HepG2 (cell line): ENCODE results near the gene RAD54L. TPM values are rescaled to one million over a fixed set of nuclear protein-coding genes. Genes with fewer than 3 reads are reported as not detected.

Source experiments
- ATAC-seq: fragments of 200-7000 bp; cut with Tn5 transposase; 3 replicates; pipeline ENCODE4 v1.9.1; 2020; ENCODE audit warnings: mild to moderate bottlenecking, moderate library complexity
- BruUV-seq: library from RNA; stranded (reverse); fragments of 400-500 nt; replicated peaks from 2 replicates; lab custom pipeline; 2021; lab: Mats Ljungman, UMichigan
- CTCF ChIA-PET: fragments of 300-600 bp; formaldehyde crosslinking; extraction: SDS; loops from one replicate; lab custom pipeline; 2021; ENCODE audit warnings: low total read pairs, inconsistent platforms, low intra/inter-chr PET ratio; lab: Yijun Ruan, JAX
- POLR2A ChIA-PET: fragments of 350-600 bp; sonication (Branson Sonifier 250); formaldehyde crosslinking; loops from one replicate; lab custom pipeline; 2020; ENCODE audit warnings: antibody characterized with exemption, inconsistent platforms; lab: Yijun Ruan, JAX
- DNase-seq: peaks from one replicate; pipeline ENCODE4 v3.0.0-alpha.2; 2015; ENCODE audit warnings: low spot score
- FAIRE-seq: peaks from 3 replicates; lab custom pipeline; 2011; peaks lifted over from hg19 to GRCh38; lab: Jason Lieb, UNC
- H2AFZ ChIP-seq: one replicate; pipeline ENCODE4 v1.6.1; 2011; ENCODE audit warnings: low read length, inconsistent platforms
- H3K27ac ChIP-seq: fragments of 300-600 bp; 3 replicates; pipeline ENCODE4 v1.8.0; 2011; ENCODE audit warnings: mixed run types, mild to moderate bottlenecking, mixed read lengths, low read length, inconsistent platforms; ENCODE audit not compliant: insufficient read depth; ENCODE audit errors: extremely low read length
- H3K27me3 ChIP-seq, 2 experiments: fragments of 200-600 bp in 1 of 2; 2 replicates in 1 of 2; 3 replicates in 1 of 2; pipeline versions ENCODE4 v1.6.0 to v1.8.0; 2011; ENCODE audit warnings: low read length in 2 of 2, mild to moderate bottlenecking in 2 of 2, moderate library complexity in 2 of 2, inconsistent platforms in 1 of 2; ENCODE audit not compliant: insufficient read depth in 2 of 2, control insufficient read depth in 1 of 2
- H3K36me3 ChIP-seq, 2 experiments: fragments of 200-600 bp in 1 of 2; replicated peaks in 1 of 2; 2 replicates in 1 of 2; 3 replicates in 1 of 2; pipeline versions ENCODE4 v1.5.1 to v1.8.0; 2011; ENCODE audit warnings: low read length in 2 of 2, inconsistent platforms in 1 of 2; ENCODE audit not compliant: insufficient read depth in 2 of 2, control insufficient read depth in 1 of 2
- H3K4me1 ChIP-seq: 2 replicates; pipeline ENCODE4 v1.5.1; 2012; ENCODE audit warnings: low read length, inconsistent platforms; ENCODE audit not compliant: insufficient read depth
- H3K4me2 ChIP-seq: 2 replicates; pipeline ENCODE4 v1.6.0; 2011; ENCODE audit warnings: low read depth, low read length, inconsistent platforms
- H3K4me3 ChIP-seq, 3 experiments: fragments of 200-600 bp in 1 of 3; sonication (generic), shearing (Covaris generic) in 1 of 3; replicated peaks in 1 of 3; 2 replicates each; pipeline ENCODE4 v1.5.1; 2011 to 2016; ENCODE audit warnings: low read length in 3 of 3, inconsistent platforms in 2 of 3, low read depth in 2 of 3, mild to moderate bottlenecking in 2 of 3, control low read depth in 1 of 3, mixed read lengths in 1 of 3; ENCODE audit not compliant: insufficient read depth in 1 of 3
- H3K79me2 ChIP-seq: one replicate; pipeline ENCODE4 v1.6.1; 2011; ENCODE audit warnings: low read length, inconsistent platforms; ENCODE audit not compliant: insufficient read depth
- H3K9ac ChIP-seq: 2 replicates; pipeline ENCODE4 v1.6.0; 2011; ENCODE audit warnings: mild to moderate bottlenecking, low read depth, low read length, inconsistent platforms; ENCODE audit not compliant: insufficient read depth
- H3K9me3 ChIP-seq: 2 replicates; pipeline ENCODE4 v1.5.1; 2012; ENCODE audit warnings: mild to moderate bottlenecking, low read length
- H4K20me1 ChIP-seq: 2 replicates; pipeline ENCODE4 v1.6.0; 2011; ENCODE audit warnings: inconsistent platforms, mild to moderate bottlenecking, low read length, moderate library complexity; ENCODE audit not compliant: insufficient read depth
- BRCA1 ChIP-seq: sonication (generic); formaldehyde crosslinking; IDR thresholded peaks from 2 replicates; pipeline ENCODE4 v1.4.0; 2020; ENCODE audit warnings: missing genetic modification reagents
- ELF4 ChIP-seq: sonication (generic); formaldehyde crosslinking; IDR thresholded peaks from 2 replicates; pipeline ENCODE4 v1.5.0; 2020; ENCODE audit warnings: missing genetic modification reagents, mild to moderate bottlenecking, moderate library complexity, borderline replicate concordance
- ESRRA ChIP-seq: sonication (generic); formaldehyde crosslinking; IDR thresholded peaks from 2 replicates; pipeline ENCODE4 v1.5.1; 2020; ENCODE audit warnings: mild to moderate bottlenecking, low read depth, missing genetic modification reagents
- HBP1 ChIP-seq: IDR thresholded peaks from 2 replicates; pipeline ENCODE4 v1.6.1; 2016; ENCODE audit warnings: low read depth, control low read depth
- HNRNPK ChIP-seq: fragments of 200-400 bp; formaldehyde crosslinking; IDR thresholded peaks from 2 replicates; pipeline ENCODE4 v1.6.1; 2018; ENCODE audit warnings: low read length, low read depth, moderate library complexity, mild to moderate bottlenecking; ENCODE audit not compliant: poor library complexity, severe bottlenecking
- KLF15 ChIP-seq: sonication (generic); formaldehyde crosslinking; IDR thresholded peaks from 2 replicates; pipeline ENCODE4 v1.8.1; 2023; ENCODE audit warnings: borderline replicate concordance, mild to moderate bottlenecking, inconsistent platforms, missing genetic modification reagents, mixed read lengths
- MTA1 ChIP-seq: sonication (generic); formaldehyde crosslinking; IDR thresholded peaks from 2 replicates; pipeline ENCODE4 v1.4.0; 2020; ENCODE audit warnings: missing genetic modification reagents, mild to moderate bottlenecking, borderline replicate concordance
- NFAT5 ChIP-seq: sonication (generic); formaldehyde crosslinking; IDR thresholded peaks from 2 replicates; pipeline ENCODE4 v1.4.0; 2020; ENCODE audit warnings: missing genetic modification reagents
- SNRNP70 ChIP-seq: fragments of 200-400 bp; formaldehyde crosslinking; IDR thresholded peaks from 2 replicates; pipeline ENCODE4 v1.6.1; 2017; ENCODE audit warnings: mild to moderate bottlenecking, low read depth, low read length, moderate library complexity
- ZNF225 ChIP-seq: sonication (generic); formaldehyde crosslinking; IDR thresholded peaks from 2 replicates; pipeline ENCODE4 v1.4.0; 2020; ENCODE audit warnings: mild to moderate bottlenecking, missing genetic modification reagents
- ZNF263 ChIP-seq: sonication (generic); formaldehyde crosslinking; IDR thresholded peaks from 2 replicates; pipeline ENCODE4 v1.4.0; 2020; ENCODE audit warnings: missing genetic modification reagents
- ZNF367 ChIP-seq: sonication (generic); formaldehyde crosslinking; IDR thresholded peaks from 2 replicates; pipeline ENCODE4 v1.4.0; 2020; ENCODE audit warnings: missing genetic modification reagents, borderline replicate concordance
- ZNF674 ChIP-seq: sonication (generic); formaldehyde crosslinking; IDR thresholded peaks from 2 replicates; pipeline ENCODE4 v1.5.0; 2020; ENCODE audit warnings: low read depth, mild to moderate bottlenecking, missing genetic modification reagents
- WGBS: methylation state at CpG from one replicate; pipeline ENCODE4 v1.1.6; 2017; ENCODE audit warnings: low lambda C conversion rate; 5-methylcytosine and 5-hydroxymethylcytosine counted together
- in situ Hi-C: cut with HindIII; loops from 2 replicates; pipeline ENCODE4 v1.10.0; 2017; ENCODE audit warnings: low pct_unique_long_range_greater_than_20kb; ENCODE audit not compliant: extremely low pct_ligation_motif_present
- intact Hi-C: fragments of 100-400 bp; cut with micrococcal nuclease; formaldehyde crosslinking; loops from one replicate; pipeline ENCODE4 v1.10.0; 2022; ENCODE audit not compliant: unreplicated experiment
- polyA plus RNA-seq, 8 experiments: library from polyadenylated mRNA; depleted of rRNA in 3 of 8; stranded (reverse) in 7 of 8; unstranded in 1 of 8; fragments of >200 nt; fragmentation: Illumina TruSeq in 4 of 8; extraction: Trizol in 4 of 8; gene quantifications; 2 replicates each; pipeline versions ENCODE4 v1.2.1 to v1.2.3, GENCODE V29; 2011 to 2016; ENCODE audit warnings: low read depth in 4 of 8, missing spikeins in 1 of 8, mixed read lengths in 1 of 8; ENCODE audit not compliant: insufficient read depth in 1 of 8
- total RNA-seq, 5 experiments: library from RNA; depleted of rRNA; stranded (reverse); fragments of >200 nt; fragmentation: Illumina TruSeq; extraction: Trizol; gene quantifications; 2 replicates each; pipeline ENCODE4 v1.2.3, GENCODE V29; 2016; ENCODE audit warnings: low read depth in 1 of 5
- TF ChIP-seq, protein P1 (sequence below): sonication (generic); formaldehyde crosslinking; IDR thresholded peaks from 2 replicates; pipeline ENCODE4 v1.4.0; 2020; ENCODE audit warnings: missing genetic modification reagents

RAD54L gene
- total and polyA plus RNA-seq, 2 of the 13 experiments (the other 11 are each of a cell fraction or from before 2014, with no cell fraction given) = 10.2 to 30.0 TPM

DNA sequence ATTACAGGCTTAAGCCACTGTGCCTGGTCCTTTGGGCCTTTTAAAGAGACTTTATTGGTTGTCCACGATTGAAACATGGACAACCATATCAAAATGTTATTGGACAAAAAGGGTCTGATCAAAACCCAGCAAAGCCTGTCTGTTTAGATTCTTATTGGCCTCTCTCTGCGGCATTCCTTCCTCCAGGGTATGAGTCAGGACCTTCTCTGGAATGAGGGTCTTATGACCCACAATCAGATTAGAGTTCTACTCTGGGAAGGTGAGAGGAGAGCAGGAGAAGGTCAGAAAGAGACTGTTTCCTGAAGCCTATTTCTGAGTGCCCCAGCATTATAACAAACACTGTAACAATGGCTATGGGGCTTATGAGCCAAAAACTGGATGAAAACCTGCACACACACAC, 36.5 kb upstream of the RAD54L start:
- no TSS peak for BruUV-seq
- Histone ChIP-seq H3K27ac (no peak overlapping the region), H3K27me3 (no peaks in the 10 kb centered on the region), H3K4me1 (peaks cover under 1% of the 10 kb centered on the region; the same call in 1 of the 2 replicates), H3K9ac (no peak overlapping the region), H3K79me2 (no peaks in the 10 kb centered on the region), H3K36me3 (no peaks in the 10 kb centered on the region), H3K4me3 (no peak overlapping the region), H3K4me2 (no peak overlapping the region), H3K9me3 (no peaks in the 10 kb centered on the region), H4K20me1 (no peaks in the 10 kb centered on the region), H2AFZ (no peak overlapping the region)
- DNase-seq (no peak), ATAC-seq (no peak), FAIRE-seq (no peak)
- in situ Hi-C loops (no loop called here), intact Hi-C loops (no loop called here)
- TF ChIP-seq ZNF225 (CRISPR knock-in tag) (no peak), ELF4 (CRISPR knock-in tag) (no peak), BRCA1 (CRISPR knock-in tag) (no peak), HNRNPK (no peak), ZNF674 (no peak), ESRRA (CRISPR knock-in tag) (no peak), ZNF367 (CRISPR knock-in tag) (no peak), MTA1 (CRISPR knock-in tag) (no peak), NFAT5 (no peak), HBP1 (CRISPR knock-in tag) (no peak), SNRNP70 (no peak), KLF15 (CRISPR knock-in tag) (no peak), ZNF263 (CRISPR knock-in tag) (no peak)
- TF ChIP-seq, protein P1, sequence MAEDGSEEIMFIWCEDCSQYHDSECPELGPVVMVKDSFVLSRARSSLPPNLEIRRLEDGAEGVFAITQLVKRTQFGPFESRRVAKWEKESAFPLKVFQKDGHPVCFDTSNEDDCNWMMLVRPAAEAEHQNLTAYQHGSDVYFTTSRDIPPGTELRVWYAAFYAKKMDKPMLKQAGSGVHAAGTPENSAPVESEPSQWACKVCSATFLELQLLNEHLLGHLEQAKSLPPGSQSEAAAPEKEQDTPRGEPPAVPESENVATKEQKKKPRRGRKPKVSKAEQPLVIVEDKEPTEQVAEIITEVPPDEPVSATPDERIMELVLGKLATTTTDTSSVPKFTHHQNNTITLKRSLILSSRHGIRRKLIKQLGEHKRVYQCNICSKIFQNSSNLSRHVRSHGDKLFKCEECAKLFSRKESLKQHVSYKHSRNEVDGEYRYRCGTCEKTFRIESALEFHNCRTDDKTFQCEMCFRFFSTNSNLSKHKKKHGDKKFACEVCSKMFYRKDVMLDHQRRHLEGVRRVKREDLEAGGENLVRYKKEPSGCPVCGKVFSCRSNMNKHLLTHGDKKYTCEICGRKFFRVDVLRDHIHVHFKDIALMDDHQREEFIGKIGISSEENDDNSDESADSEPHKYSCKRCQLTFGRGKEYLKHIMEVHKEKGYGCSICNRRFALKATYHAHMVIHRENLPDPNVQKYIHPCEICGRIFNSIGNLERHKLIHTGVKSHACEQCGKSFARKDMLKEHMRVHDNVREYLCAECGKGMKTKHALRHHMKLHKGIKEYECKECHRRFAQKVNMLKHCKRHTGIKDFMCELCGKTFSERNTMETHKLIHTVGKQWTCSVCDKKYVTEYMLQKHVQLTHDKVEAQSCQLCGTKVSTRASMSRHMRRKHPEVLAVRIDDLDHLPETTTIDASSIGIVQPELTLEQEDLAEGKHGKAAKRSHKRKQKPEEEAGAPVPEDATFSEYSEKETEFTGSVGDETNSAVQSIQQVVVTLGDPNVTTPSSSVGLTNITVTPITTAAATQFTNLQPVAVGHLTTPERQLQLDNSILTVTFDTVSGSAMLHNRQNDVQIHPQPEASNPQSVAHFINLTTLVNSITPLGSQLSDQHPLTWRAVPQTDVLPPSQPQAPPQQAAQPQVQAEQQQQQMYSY (CRISPR knock-in tag) = no peak
- ChIA-PET CTCF (no interaction called here), POLR2A (no interaction called here)
- 22% methylated on average over 2 of the region's 2 CpGs for WGBS
